Esophagus (tissue), 2 donors: Measurements from ENCODE around the gene PNMA6A. TPM values are rescaled to one million over a fixed set of nuclear protein-coding genes. Genes with fewer than 3 reads are reported as not detected.
A peak's percentile ranks its signal among the peaks of the same experiment; 100 is the strongest.
"Not testable (repeated sequence)": the region's sequence is repeated elsewhere in the genome, so short reads cannot be mapped to it uniquely, and the experiment has no call there.

Source experiments
- H3K27ac ChIP-seq, 2 donors: one replicate each; pipeline ENCODE4 v1.5.1; 2013; ENCODE audit warnings: low read depth in 2 of 2, mild to moderate bottlenecking in 2 of 2, inconsistent platforms in 1 of 2, low read length in 1 of 2, moderate library complexity in 1 of 2
- H3K27me3 ChIP-seq, 2 donors: one replicate each; pipeline ENCODE4 v1.6.1; 2013; ENCODE audit warnings: low read length in 2 of 2, control low read depth in 1 of 2, mild to moderate bottlenecking in 1 of 2; ENCODE audit not compliant: insufficient read depth in 2 of 2, control insufficient read depth in 1 of 2
- H3K36me3 ChIP-seq, 2 donors: one replicate each; pipeline ENCODE4 v1.6.1; 2013; ENCODE audit warnings: low read length in 1 of 2; ENCODE audit not compliant: control insufficient read depth in 2 of 2, insufficient read depth in 2 of 2
- H3K4me1 ChIP-seq, 2 donors: one replicate each; pipeline ENCODE4 v1.6.1; 2013; ENCODE audit warnings: low read length in 1 of 2; ENCODE audit not compliant: control insufficient read depth in 2 of 2, insufficient read depth in 2 of 2
- H3K4me3 ChIP-seq, 2 donors: one replicate each; pipeline ENCODE4 v1.5.1; 2013; ENCODE audit warnings: low read length in 2 of 2, mild to moderate bottlenecking in 2 of 2, low read depth in 1 of 2, moderate library complexity in 1 of 2
- H3K9me3 ChIP-seq, 2 donors: one replicate each; pipeline ENCODE4 v1.6.1; 2013; ENCODE audit warnings: mild to moderate bottlenecking in 2 of 2, low read depth in 1 of 2, low read length in 1 of 2, moderate library complexity in 1 of 2; ENCODE audit not compliant: control insufficient read depth in 2 of 2, insufficient read depth in 1 of 2
- WGBS, 2 donors: extraction: QIAGEN DNeasy Blood & Tissue Kit; methylation state at CpG; one replicate each; pipeline ENCODE4 v1.1.7; 2013; 5-methylcytosine and 5-hydroxymethylcytosine counted together
- polyA plus RNA-seq, 2 donors: library from polyadenylated mRNA; stranded (reverse); fragments of 200-250 nt; gene quantifications; one replicate each; pipeline ENCODE4 v1.2.3, GENCODE V29; 2013
- donor health status: healthy with polysubstance abuse.
- donor health status: Bipolar disorder and iron deficiency.

The PNMA6A gene
- polyA plus RNA-seq, result under 1 TPM; 0.04 to 0.15 TPM

GRCh38 chrX:153071909-153072583 lies at the start of gene PNMA6A:
Gene PNMA6A, plus strand, starts transcription at chrX:153072454. Its CDS starts 609 bp downstream, at chrX:153073063.
- not testable (repeated sequence) for H3K4me3 ChIP-seq, H3K4me1 ChIP-seq, H3K36me3 ChIP-seq, H3K27me3 ChIP-seq, H3K27ac ChIP-seq, H3K9me3 ChIP-seq
- WGBS, 2 donors, result no CpG with 5 or more reads among the region's 76 CpGs

GRCh38 chrX:153026501-153026900 lies 45.8 kb upstream of the PNMA6A start:
- not testable (repeated sequence) for H3K9me3 ChIP-seq, H3K4me1 ChIP-seq, H3K4me3 ChIP-seq, H3K27me3 ChIP-seq, H3K36me3 ChIP-seq, H3K27ac ChIP-seq
- WGBS, 2 donors, result 86 to 89% methylated on average over 2 of the region's 2 CpGs

- not testable (repeated sequence) for H3K27me3 ChIP-seq, H3K36me3 ChIP-seq, H3K27ac ChIP-seq, H3K4me1 ChIP-seq, H3K9me3 ChIP-seq, H3K4me3 ChIP-seq
- 72 to 80% methylated on average over 6 to 11 of the region's 11 CpGs for WGBS, 2 donors
These were observed 43.8 kb upstream of the PNMA6A start for GRCh38 chrX:153028487-153028886.

GRCh38 chrX:153029162-153029561 lies 43.1 kb upstream of the PNMA6A start:
- no peaks in the 10 kb centered on the region for H3K9me3 ChIP-seq
- H3K4me1 ChIP-seq, result peaks cover 0 to 5% of the 10 kb centered on the region in 2 donors
- no peak overlapping the region for H3K27ac ChIP-seq
- 77 to 80% methylated on average over 2 of the region's 2 CpGs for WGBS, 2 donors
- no peaks in the 10 kb centered on the region for H3K27me3 ChIP-seq
- no peaks in the 10 kb centered on the region for H3K36me3 ChIP-seq
- no peak overlapping the region for H3K4me3 ChIP-seq

- Histone ChIP-seq H3K4me1 (peaks cover 0 to 5% of the 10 kb centered on the region in 2 donors), H3K27me3 (no peaks in the 10 kb centered on the region), H3K27ac (no peak overlapping the region), H3K4me3 (no peak overlapping the region), H3K36me3 (no peaks in the 10 kb centered on the region), H3K9me3 (no peaks in the 10 kb centered on the region)
- 77 to 83% methylated on average over 11 of the region's 11 CpGs for WGBS, 2 donors
These were observed 42.4 kb upstream of the PNMA6A start for GRCh38 chrX:153029875-153030274.

- H3K4me3 ChIP-seq, result no peak overlapping the region
- 90 to 91% methylated on average over 11 to 12 of the region's 12 CpGs for WGBS, 2 donors
- H3K27me3 ChIP-seq, result no peaks in the 10 kb centered on the region
- peaks cover 0 to 5% of the 10 kb centered on the region in 2 donors for H3K4me1 ChIP-seq
- H3K36me3 ChIP-seq, result no peaks in the 10 kb centered on the region
- no peaks in the 10 kb centered on the region for H3K9me3 ChIP-seq
- H3K27ac ChIP-seq, result no peak overlapping the region
These were observed 41.5 kb upstream of the PNMA6A start for GRCh38 chrX:153030801-153031200.

- H3K36me3 ChIP-seq, result no peaks in the 10 kb centered on the region
- H3K4me1 ChIP-seq, result peaks cover 0 to 5% of the 10 kb centered on the region in 2 donors
- no peak overlapping the region for H3K27ac ChIP-seq
- WGBS, 2 donors, result 17 to 36% methylated on average over 64 of the region's 64 CpGs
- no peaks in the 10 kb centered on the region for H3K27me3 ChIP-seq
- peak overlapping the region in 1 of 2 donors; percentile 4 for H3K4me3 ChIP-seq
- H3K9me3 ChIP-seq, result no peaks in the 10 kb centered on the region
These were observed 39.7 kb upstream of the PNMA6A start for GRCh38 chrX:153032397-153033118.

GRCh38 chrX:153049093-153049492 lies 23.2 kb upstream of the PNMA6A start:
- WGBS, 2 donors, result 95 to 97% methylated on average over 2 of the region's 2 CpGs
- H3K4me1 ChIP-seq, result no peaks in the 10 kb centered on the region
- H3K27me3 ChIP-seq, result no peaks in the 10 kb centered on the region
- H3K27ac ChIP-seq, result no peak overlapping the region
- peaks cover 0 to 3% of the 10 kb centered on the region in 2 donors for H3K9me3 ChIP-seq
- H3K36me3 ChIP-seq, result no peaks in the 10 kb centered on the region
- H3K4me3 ChIP-seq, result no peak overlapping the region

GRCh38 chrX:153052534-153052933 lies 19.7 kb upstream of the PNMA6A start:
- 86 to 87% methylated on average over 1 of the region's 1 CpG for WGBS, 2 donors
- H3K4me1 ChIP-seq, result no peaks in the 10 kb centered on the region
- no peak overlapping the region for H3K4me3 ChIP-seq
- H3K27me3 ChIP-seq, result no peaks in the 10 kb centered on the region
- peaks cover 0 to 3% of the 10 kb centered on the region in 2 donors for H3K9me3 ChIP-seq
- no peak overlapping the region for H3K27ac ChIP-seq
- H3K36me3 ChIP-seq, result no peaks in the 10 kb centered on the region
